Omental fat pad (tissue), 4 donors: ENCODE results near the gene DHRSX. TPM values are rescaled to one million over a fixed set of nuclear protein-coding genes. Genes with fewer than 3 reads are reported as not detected.
"Not testable (repeated sequence)": the region's sequence is repeated elsewhere in the genome, so short reads cannot be mapped to it uniquely, and the experiment has no call there.

Source experiments
- ATAC-seq: fragments of 150-250 bp; one replicate; pipeline ENCODE4 v1.9.1; 2016; ENCODE audit warnings: mild to moderate bottlenecking, moderate library complexity; ENCODE audit not compliant: low FRiP score
- DNase-seq: peaks from one replicate; pipeline ENCODE4 v3.0.0-alpha.2; 2019; ENCODE audit warnings: low spot score
- total RNA-seq, 4 donors: library from RNA; depleted of rRNA; stranded (reverse); fragments of >200 nt; gene quantifications; one replicate each; pipeline ENCODE4 v1.1.0, GENCODE V29; 2016
- TF ChIP-seq, protein P1 (sequence below), 3 donors: fragments of 450-650 bp; IDR thresholded peaks; one replicate each; pipeline ENCODE4 v1.5.1; 2016 to 2017; ENCODE audit warnings: antibody characterized with exemption in 3 of 3, mild to moderate bottlenecking in 3 of 3, moderate library complexity in 2 of 3

The DHRSX gene
- total RNA-seq, 4 donors from 2014 or later: 18.6 to 34.2 (median 21.4) TPM

DNA sequence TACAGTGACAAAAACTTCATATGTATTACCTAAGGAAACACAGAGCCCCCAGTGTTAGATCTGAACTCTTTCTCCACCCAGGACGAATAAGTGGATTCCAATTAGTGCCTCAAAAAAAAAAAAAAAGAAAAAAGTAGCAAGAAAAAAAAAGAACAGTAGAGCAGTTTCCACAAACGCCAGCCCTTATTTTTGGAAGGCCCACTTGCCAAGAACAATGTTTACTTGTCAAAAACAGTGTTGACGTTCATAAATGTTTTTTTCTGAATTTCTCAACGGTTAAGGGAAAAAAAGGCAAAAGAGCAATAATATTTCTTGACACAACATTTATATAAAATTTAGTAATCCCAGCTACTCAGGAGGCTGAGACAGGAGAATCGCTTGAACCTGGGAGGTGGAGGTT is 38.7 kb downstream of the DHRSX start:
- DNase-seq (no peak), ATAC-seq (no peak)
- TF ChIP-seq, protein P1, sequence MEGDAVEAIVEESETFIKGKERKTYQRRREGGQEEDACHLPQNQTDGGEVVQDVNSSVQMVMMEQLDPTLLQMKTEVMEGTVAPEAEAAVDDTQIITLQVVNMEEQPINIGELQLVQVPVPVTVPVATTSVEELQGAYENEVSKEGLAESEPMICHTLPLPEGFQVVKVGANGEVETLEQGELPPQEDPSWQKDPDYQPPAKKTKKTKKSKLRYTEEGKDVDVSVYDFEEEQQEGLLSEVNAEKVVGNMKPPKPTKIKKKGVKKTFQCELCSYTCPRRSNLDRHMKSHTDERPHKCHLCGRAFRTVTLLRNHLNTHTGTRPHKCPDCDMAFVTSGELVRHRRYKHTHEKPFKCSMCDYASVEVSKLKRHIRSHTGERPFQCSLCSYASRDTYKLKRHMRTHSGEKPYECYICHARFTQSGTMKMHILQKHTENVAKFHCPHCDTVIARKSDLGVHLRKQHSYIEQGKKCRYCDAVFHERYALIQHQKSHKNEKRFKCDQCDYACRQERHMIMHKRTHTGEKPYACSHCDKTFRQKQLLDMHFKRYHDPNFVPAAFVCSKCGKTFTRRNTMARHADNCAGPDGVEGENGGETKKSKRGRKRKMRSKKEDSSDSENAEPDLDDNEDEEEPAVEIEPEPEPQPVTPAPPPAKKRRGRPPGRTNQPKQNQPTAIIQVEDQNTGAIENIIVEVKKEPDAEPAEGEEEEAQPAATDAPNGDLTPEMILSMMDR (IDR thresholded peaks at IDR 0.05): no peak

DNA sequence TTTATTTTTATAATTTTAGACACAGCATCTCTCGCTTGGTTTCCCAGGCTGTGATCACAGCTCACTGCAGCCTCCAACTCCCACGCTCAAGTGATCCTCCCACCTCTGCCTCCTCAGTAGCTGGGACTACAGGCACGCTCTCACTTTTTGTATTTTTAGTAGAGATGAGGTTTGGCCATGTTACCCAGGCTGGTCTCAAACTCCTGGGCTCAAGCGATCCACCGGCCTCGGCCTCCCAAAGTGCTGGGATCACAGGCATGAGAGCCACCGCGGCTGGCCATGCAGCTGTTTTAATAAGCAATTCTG is 39.1 kb downstream of the DHRSX start:
- TF ChIP-seq, protein P1 (IDR thresholded peaks at IDR 0.05): no peak
- ATAC-seq (no peak), DNase-seq (no peak)

GRCh38 chrX:2460821-2461710 is 39.7 kb downstream of the DHRSX start:
- ATAC-seq: not testable (repeated sequence)

DNA sequence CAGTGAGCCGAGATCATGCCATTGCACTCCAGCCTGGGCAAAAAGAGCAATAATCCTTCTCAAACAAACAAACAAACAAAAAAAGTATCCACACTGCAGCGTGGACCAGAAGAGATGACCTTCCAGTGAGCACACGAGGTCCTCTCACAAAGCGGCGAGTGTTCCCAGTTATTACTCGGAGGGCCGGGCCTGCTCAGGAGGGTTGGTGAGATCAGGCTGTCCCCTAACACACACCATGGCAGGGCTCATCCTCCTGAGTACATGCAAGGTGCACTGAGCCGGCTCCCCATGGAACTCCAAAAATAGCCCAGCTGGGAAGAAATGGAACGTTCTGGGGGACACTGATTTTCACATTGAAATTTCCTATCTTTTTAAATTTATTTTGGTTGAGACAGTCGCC is 40.7 kb downstream of the DHRSX start:
- not testable (repeated sequence) for ATAC-seq, DNase-seq

More at GRCh38 chrX:2460821-2461710, 39.7 kb downstream of the DHRSX start:
- not testable (repeated sequence) for DNase-seq

DNA sequence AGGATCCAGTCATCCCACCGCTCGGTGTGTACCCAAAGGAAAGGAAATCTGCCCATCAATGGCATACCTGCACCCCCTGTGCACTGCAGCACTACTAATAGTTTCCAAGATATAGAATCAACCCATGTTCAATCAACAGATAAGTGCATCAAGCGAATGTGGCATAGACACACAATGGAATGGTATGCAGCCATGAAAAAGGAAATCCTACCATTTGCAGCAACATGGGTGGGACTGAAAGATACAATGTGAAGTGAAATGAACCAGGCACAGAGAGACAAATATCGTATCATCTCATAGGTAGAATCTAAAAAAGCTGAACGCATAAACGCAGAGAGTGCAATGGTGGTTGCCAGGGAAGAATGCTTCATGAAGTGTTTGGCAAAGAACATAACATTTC is 42.5 kb downstream of the DHRSX start:
- DNase-seq: no peak
- TF ChIP-seq, protein P1 (IDR thresholded peaks at IDR 0.05): no peak
- ATAC-seq: no peak

GRCh38 chrX:2457289-2458133 is 43.3 kb downstream of the DHRSX start:
- ATAC-seq (no peak), DNase-seq (no peak)
- TF ChIP-seq, protein P1 (IDR thresholded peaks at IDR 0.05): no peak

GRCh38 chrX:2456091-2456490 is 44.7 kb downstream of the DHRSX start:
- not testable (repeated sequence) for ATAC-seq, DNase-seq

DNA sequence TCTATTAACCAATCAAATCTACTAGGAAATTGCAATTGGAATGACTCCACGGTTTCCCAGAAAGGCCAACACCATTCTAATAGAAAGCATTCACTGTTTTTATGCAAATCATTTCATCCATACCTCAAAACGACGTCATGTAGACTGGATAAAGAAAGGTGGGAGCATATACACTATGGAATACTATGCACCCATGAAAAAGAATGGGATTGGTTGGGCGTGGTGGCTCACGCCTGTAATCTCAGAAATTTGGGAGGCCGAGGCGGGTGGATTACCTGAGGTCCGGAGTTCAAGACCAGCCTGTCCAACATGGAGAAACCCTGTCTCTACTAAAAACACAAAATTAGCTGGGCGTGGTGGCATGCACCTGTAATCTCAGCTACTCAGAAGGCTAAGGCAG is 46.2 kb downstream of the DHRSX start:
- DNase-seq, ATAC-seq: not testable (repeated sequence)

- DNase-seq (no peak), ATAC-seq (no peak)
- TF ChIP-seq, protein P1 (IDR thresholded peaks at IDR 0.05): no peak
These were observed 48.0 kb downstream of the DHRSX start for GRCh38 chrX:2452799-2453198.
